Upper lobe of right lung (tissue), 1 donor: ENCODE data around the gene B3GAT2. TPM values are rescaled to one million over a fixed set of nuclear protein-coding genes. Genes with fewer than 3 reads are reported as not detected.

Source experiments
- ATAC-seq: fragments of 200-7000 bp; cut with Tn5 transposase; one replicate; pipeline ENCODE4 v1.9.1; 2020; ENCODE audit warnings: mild to moderate bottlenecking, moderate library complexity
- DNase-seq: peaks from one replicate; pipeline ENCODE4 v3.0.0-alpha.2; 2020
- H3K27ac ChIP-seq: fragments of 200-600 bp; one replicate; pipeline ENCODE4 v1.8.0; 2022
- H3K27me3 ChIP-seq: fragments of 200-600 bp; one replicate; pipeline ENCODE4 v1.8.0; 2022; ENCODE audit warnings: mild to moderate bottlenecking
- H3K36me3 ChIP-seq: fragments of 200-600 bp; one replicate; pipeline ENCODE4 v1.8.0; 2022
- H3K4me1 ChIP-seq: fragments of 200-600 bp; one replicate; pipeline ENCODE4 v1.8.0; 2022
- H3K4me3 ChIP-seq: fragments of 200-600 bp; one replicate; pipeline ENCODE4 v1.8.0; 2022; ENCODE audit warnings: mild to moderate bottlenecking
- H3K9me3 ChIP-seq: fragments of 200-600 bp; one replicate; pipeline ENCODE4 v1.8.0; 2022
- intact Hi-C: fragments of 100-400 bp; cut with DNase I; formaldehyde crosslinking; loops from one replicate; pipeline ENCODE4 v1.11.0; 2022
- total RNA-seq: library from RNA; stranded (reverse); fragmentation: NEBNext Ultra II Directional; extraction: Animal tissue kit (Norgen Biotek cat#: 25700); gene quantifications from one replicate; pipeline ENCODE4 v1.2.1, GENCODE V29; 2021
- TF ChIP-seq, protein P1 (sequence below): fragments of 200-600 bp; IDR thresholded peaks from one replicate; pipeline ENCODE4 v1.8.0; 2022; ENCODE audit warnings: antibody characterized with exemption
- donor health status: DM: no; HTN: yes; CAD: no; lungs with severe emphysema.

B3GAT2 gene
- total RNA-seq, 1 donor from 2014 or later = not detected

DNA sequence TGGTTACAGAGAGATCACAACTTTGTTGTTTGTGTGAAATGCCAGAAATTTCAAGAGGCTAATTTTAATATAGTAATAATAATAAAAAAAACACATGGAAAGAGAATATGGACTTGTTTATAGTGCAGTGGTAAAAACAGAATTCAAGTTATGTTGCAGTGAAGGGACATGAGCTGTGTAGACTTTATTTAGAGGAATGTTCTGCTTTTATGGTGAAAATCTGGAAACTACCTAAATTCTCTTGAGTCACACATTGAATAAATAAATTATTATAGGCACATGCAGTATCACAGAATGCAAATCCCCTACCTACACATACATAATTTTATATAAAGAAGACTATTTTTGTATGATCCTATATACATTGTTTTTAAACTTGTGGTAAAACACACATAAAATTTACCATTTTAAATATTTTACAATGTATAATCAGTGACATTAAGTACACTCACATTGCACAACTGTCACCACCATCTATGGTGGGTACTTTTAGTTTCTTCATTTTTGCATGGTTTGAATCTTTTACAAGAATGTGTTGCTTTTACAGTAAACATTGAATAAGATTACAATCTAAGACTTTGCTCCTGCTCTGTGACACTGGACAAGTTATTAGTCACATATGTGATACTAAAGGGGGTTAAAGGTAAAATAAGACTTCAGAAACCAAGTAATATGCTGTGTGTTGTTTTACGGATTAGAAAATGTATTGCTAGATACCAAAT lies 107.4 kb downstream of the B3GAT2 start:
- intact Hi-C loops = no loop called here
- no peak for ATAC-seq
- Histone ChIP-seq H3K4me1 (no peaks in the 10 kb centered on the region), H3K9me3 (no peaks in the 10 kb centered on the region), H3K36me3 (peaks cover 5% of the 10 kb centered on the region), H3K4me3 (no peak overlapping the region), H3K27ac (no peak overlapping the region), H3K27me3 (no peaks in the 10 kb centered on the region)
- TF ChIP-seq, protein P1, sequence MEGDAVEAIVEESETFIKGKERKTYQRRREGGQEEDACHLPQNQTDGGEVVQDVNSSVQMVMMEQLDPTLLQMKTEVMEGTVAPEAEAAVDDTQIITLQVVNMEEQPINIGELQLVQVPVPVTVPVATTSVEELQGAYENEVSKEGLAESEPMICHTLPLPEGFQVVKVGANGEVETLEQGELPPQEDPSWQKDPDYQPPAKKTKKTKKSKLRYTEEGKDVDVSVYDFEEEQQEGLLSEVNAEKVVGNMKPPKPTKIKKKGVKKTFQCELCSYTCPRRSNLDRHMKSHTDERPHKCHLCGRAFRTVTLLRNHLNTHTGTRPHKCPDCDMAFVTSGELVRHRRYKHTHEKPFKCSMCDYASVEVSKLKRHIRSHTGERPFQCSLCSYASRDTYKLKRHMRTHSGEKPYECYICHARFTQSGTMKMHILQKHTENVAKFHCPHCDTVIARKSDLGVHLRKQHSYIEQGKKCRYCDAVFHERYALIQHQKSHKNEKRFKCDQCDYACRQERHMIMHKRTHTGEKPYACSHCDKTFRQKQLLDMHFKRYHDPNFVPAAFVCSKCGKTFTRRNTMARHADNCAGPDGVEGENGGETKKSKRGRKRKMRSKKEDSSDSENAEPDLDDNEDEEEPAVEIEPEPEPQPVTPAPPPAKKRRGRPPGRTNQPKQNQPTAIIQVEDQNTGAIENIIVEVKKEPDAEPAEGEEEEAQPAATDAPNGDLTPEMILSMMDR = no peak
- DNase-seq = no peak

DNA sequence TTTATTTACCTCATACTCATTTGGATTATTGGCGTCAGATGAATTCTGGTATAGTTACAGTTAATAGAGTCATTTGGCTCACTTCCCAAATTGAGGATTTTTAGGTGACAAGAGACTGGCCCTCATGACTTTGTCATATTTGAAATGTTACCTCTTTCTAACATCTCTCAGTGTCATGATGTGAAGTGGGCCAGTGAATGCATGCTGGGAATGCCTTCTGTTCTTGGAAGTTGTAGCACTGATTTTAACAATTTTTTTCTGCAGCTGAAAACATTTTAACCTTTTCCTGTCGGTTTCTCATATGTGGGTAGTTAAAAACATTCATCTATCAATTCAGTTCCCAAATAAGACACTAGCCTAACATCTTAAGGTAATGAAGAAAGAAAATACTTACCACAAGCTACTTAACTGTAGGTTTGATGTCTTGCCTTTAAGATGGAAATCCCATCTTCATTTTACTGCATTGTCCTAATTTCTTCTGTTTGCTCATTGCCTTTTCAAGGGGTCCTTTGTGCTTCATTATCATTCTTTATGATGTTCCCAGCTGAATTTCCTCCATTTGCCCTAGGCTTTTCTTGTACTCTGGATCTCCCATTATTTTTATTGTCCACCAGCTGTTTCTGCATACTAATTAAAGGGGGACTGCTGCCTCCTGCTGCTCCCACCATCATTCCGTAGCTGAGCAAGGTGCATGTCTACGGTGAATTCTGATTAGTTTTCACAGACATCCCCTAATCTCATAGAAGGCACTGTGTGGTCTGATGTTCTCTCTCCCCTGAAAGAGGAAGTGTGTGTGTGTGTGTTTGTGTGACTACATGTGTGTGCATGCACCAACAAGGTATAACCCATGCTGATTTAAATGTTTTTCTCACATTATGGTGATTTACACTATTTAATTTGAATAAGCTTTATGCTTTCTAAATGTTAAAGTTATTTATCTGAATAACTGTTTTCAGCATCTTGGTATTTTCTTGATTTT lies 109.5 kb downstream of the B3GAT2 start:
- H3K4me3 ChIP-seq = no peak overlapping the region
- no peak overlapping the region for H3K27ac ChIP-seq
- peaks cover under 1% of the 10 kb centered on the region for H3K36me3 ChIP-seq
- intact Hi-C loops = no loop called here
- TF ChIP-seq, protein P1 = no peak
- ATAC-seq (no peak), DNase-seq (no peak)
- no peaks in the 10 kb centered on the region for H3K4me1 ChIP-seq
- no peaks in the 10 kb centered on the region for H3K27me3 ChIP-seq
- no peaks in the 10 kb centered on the region for H3K9me3 ChIP-seq

DNA sequence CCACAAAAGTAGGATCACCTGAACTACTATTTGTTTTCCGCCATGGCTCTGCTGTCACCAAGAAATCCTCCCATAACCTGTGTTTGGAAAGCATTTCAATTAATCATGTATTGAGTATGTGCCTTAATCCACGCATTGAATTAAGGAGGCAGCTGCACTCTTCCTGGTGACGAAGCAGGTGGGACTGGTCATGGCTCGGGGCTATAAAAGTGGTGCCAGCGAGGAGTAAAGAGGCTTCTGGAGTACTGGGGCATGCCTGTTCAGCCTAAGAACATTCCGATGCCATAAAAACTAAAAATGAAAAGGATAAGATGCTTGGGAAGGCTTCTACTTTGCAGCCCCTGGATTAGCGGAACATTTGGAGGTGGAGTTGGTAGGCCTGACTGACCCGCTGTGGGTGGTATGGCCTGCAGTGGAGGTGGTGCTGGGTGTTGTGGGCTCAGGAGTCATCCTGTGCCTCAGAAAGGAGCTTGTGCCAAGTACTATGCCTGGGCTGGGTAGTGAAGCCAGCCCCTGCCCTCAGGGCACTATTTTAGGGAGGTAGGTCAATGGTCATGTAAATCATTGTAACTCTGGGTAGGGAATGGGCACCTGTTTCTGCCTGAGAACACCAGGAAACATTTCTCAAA lies 110.5 kb downstream of the B3GAT2 start:
- no peaks in the 10 kb centered on the region for H3K9me3 ChIP-seq
- ATAC-seq = no peak
- no peaks in the 10 kb centered on the region for H3K4me1 ChIP-seq
- intact Hi-C loops = no loop called here
- no peaks in the 10 kb centered on the region for H3K27me3 ChIP-seq
- no peak for DNase-seq
- TF ChIP-seq, protein P1 = no peak
- no peaks in the 10 kb centered on the region for H3K36me3 ChIP-seq
- no peak overlapping the region for H3K27ac ChIP-seq
- H3K4me3 ChIP-seq = no peak overlapping the region

DNA sequence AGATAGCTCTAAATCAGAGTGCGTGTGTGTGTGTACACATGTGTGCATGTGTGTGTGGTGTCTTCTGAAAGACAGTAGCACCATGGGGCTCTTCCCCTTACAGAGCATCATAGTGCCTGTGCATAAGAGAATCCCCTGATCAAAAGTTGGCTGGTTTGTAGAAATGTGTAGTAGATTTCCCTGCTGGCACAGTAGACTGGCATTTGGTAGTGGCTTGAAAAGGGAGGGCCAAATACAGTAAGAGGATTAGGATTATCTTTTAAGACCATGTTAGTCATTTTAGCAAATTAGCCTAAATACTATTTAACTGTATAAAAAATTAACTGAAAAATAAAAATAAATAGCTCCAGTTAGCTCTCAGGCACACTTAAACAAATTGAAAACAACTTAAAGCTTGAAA lies 112.6 kb downstream of the B3GAT2 start:
- Histone ChIP-seq H3K27me3 (no peaks in the 10 kb centered on the region), H3K27ac (no peak overlapping the region), H3K9me3 (no peaks in the 10 kb centered on the region), H3K36me3 (no peaks in the 10 kb centered on the region), H3K4me1 (no peaks in the 10 kb centered on the region), H3K4me3 (no peak overlapping the region)
- ATAC-seq (no peak), DNase-seq (no peak)
- TF ChIP-seq, protein P1 = no peak
- intact Hi-C loops = no loop called here

DNA sequence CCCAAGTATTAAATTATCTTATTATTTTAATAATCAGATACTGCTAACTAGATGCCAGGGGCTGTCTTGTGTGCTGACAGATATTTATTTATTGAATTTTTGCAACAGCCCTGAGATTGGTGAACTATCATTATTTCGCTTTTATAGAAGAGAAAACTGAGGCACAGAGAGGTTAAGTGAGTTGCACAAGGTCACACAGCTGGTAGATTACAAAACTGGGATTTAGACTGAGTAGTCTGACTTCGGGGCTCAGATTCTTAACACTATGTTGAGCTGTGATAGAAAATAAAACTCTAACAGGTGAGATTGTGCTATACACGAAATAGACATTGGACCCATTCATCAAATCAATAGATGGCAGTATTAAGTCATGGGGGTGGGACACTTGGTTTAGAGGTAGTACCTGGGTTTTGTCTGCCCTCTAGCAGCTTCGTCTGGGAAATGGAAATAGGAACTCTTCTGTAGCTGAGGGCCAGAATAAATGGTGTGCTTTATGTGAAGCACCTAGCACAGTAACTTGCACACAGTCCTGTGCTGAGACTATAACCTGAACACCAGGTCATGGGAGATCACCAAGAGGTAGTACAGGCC lies 113.4 kb downstream of the B3GAT2 start:
- Histone ChIP-seq H3K4me1 (no peaks in the 10 kb centered on the region), H3K27me3 (no peaks in the 10 kb centered on the region), H3K4me3 (no peak overlapping the region), H3K9me3 (no peaks in the 10 kb centered on the region), H3K27ac (no peak overlapping the region), H3K36me3 (no peaks in the 10 kb centered on the region)
- ATAC-seq (no peak), DNase-seq (no peak)
- intact Hi-C loops = no loop called here
- TF ChIP-seq, protein P1 = no peak
